ENCODE results near the gene PLXDC2. TPM values are rescaled to one million over a fixed set of nuclear protein-coding genes. Genes with fewer than 3 reads are reported as not detected.
"Not testable (repeated sequence)": the region's sequence is repeated elsewhere in the genome, so short reads cannot be mapped to it uniquely, and the experiment has no call there.

Gene PLXDC2
- total RNA-seq, 1 experiment from 2014 or later: 0.20 TPM

DNA sequence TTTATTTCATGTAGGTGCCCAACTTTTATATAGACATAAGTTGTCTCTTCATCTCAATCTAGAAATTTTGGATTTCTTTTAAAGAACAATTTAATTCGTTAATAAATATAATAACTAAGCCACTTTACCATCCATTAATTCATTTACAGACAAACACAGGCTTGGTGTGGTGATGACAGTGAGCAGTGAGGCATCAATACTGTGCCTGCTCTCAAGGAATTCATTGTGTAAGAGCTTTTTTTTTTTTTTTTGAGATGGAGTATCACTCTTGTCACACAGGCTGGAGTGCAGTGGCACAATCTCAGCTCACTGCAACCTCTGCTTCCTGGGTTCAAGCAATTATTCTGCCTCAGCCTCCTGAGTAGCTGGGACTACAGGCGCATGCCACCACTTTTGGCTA, 185.8 kb downstream of the PLXDC2 start:
- H3K27ac ChIP-seq (ENCODE audit: low read depth, low read length); intact Hi-C loops (cut with micrococcal nuclease); H3K4me1 ChIP-seq (ENCODE audit: control insufficient read depth in 1 of 2, insufficient read depth in 2 of 2, low read length in 2 of 2); H3K27me3 ChIP-seq (ENCODE audit: insufficient read depth, low read length); H3K4me2 ChIP-seq (ENCODE audit: low read length); H3K9ac ChIP-seq (ENCODE audit: low read length); H3K9me2 ChIP-seq (ENCODE audit: insufficient read depth); H3K79me2 ChIP-seq (ENCODE audit: insufficient read depth, low read length); H3K4me3 ChIP-seq (replicated peaks in 1 of 2; ENCODE audit: low read depth in 1 of 2, low read length in 2 of 2); H3K36me3 ChIP-seq (ENCODE audit: control insufficient read depth in 1 of 2, insufficient read depth in 2 of 2, low read length in 2 of 2); CTCF ChIA-PET; H4K20me1 ChIP-seq (ENCODE audit: insufficient read depth); ATAC-seq; POLR2A ChIA-PET; DNase-seq (ENCODE audit: low read depth, low spot score); RAD21 ChIA-PET (ENCODE audit: low non-redundant PET in 1 of 2, low total read pairs in 2 of 2, uncharacterized antibody in 2 of 2, unreplicated experiment in 2 of 2); H2AFZ ChIP-seq (ENCODE audit: low read depth, low read length, poor library complexity, severe bottlenecking); BruUV-seq (replicated peaks): not testable (repeated sequence)
- H3K9me3 ChIP-seq (ENCODE audit: control insufficient read depth in 1 of 2, insufficient read depth in 1 of 2, low read depth in 1 of 2, low read length in 2 of 2): peaks cover 3 to 18% of the 10 kb centered on the region in 2 experiments; a peak in 2 of 4 replicates

DNA sequence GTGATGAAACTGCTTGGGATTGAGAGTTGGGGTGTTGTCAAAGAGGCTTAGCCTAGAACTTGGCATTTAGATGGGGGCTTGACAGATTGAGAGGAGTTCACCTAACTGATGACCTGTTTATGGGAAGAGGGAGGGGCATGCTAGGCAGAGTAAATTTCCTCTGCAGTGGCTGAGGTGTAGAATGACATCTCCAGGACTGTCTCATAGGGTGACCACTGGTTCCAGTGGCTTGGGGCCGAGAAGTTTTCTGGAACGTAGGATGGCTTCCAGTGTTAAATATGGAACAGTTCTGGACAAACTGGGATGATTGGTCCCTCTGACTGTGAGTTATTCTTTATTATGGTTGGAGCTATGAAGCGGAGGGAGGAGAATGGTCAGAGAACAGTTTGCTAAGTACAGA, 186.4 kb downstream of the PLXDC2 start:
- BruUV-seq (replicated peaks): no TSS peak

More for the DNA sequence above, 186.4 kb downstream of the PLXDC2 start:
- Histone ChIP-seq H3K27ac (ENCODE audit: low read depth, low read length) (no peak overlapping the region), H3K79me2 (ENCODE audit: insufficient read depth, low read length) (no peaks in the 10 kb centered on the region), H3K4me3 (replicated peaks in 1 of 2; ENCODE audit: low read depth in 1 of 2, low read length in 2 of 2) (no peak overlapping the region), H3K9me2 (ENCODE audit: insufficient read depth) (no peaks in the 10 kb centered on the region), H4K20me1 (ENCODE audit: insufficient read depth) (no peaks in the 10 kb centered on the region), H3K9me3 (ENCODE audit: control insufficient read depth in 1 of 2, insufficient read depth in 1 of 2, low read depth in 1 of 2, low read length in 2 of 2) (peaks cover 3 to 18% of the 10 kb centered on the region in 2 experiments; a peak in 2 of 4 replicates), H3K4me2 (ENCODE audit: low read length) (no peak overlapping the region), H3K4me1 (ENCODE audit: control insufficient read depth in 1 of 2, insufficient read depth in 2 of 2, low read length in 2 of 2) (no peaks in the 10 kb centered on the region), H3K27me3 (ENCODE audit: insufficient read depth, low read length) (no peaks in the 10 kb centered on the region), H3K9ac (ENCODE audit: low read length) (no peak overlapping the region), H3K36me3 (ENCODE audit: control insufficient read depth in 1 of 2, insufficient read depth in 2 of 2, low read length in 2 of 2) (no peaks in the 10 kb centered on the region), H2AFZ (ENCODE audit: low read depth, low read length, poor library complexity, severe bottlenecking) (no peak overlapping the region)
- ChIA-PET RAD21 (ENCODE audit: low non-redundant PET in 1 of 2, low total read pairs in 2 of 2, uncharacterized antibody in 2 of 2, unreplicated experiment in 2 of 2) (no interaction called here), POLR2A (no interaction called here), CTCF (no interaction called here)
- TF ChIP-seq, protein P1, sequence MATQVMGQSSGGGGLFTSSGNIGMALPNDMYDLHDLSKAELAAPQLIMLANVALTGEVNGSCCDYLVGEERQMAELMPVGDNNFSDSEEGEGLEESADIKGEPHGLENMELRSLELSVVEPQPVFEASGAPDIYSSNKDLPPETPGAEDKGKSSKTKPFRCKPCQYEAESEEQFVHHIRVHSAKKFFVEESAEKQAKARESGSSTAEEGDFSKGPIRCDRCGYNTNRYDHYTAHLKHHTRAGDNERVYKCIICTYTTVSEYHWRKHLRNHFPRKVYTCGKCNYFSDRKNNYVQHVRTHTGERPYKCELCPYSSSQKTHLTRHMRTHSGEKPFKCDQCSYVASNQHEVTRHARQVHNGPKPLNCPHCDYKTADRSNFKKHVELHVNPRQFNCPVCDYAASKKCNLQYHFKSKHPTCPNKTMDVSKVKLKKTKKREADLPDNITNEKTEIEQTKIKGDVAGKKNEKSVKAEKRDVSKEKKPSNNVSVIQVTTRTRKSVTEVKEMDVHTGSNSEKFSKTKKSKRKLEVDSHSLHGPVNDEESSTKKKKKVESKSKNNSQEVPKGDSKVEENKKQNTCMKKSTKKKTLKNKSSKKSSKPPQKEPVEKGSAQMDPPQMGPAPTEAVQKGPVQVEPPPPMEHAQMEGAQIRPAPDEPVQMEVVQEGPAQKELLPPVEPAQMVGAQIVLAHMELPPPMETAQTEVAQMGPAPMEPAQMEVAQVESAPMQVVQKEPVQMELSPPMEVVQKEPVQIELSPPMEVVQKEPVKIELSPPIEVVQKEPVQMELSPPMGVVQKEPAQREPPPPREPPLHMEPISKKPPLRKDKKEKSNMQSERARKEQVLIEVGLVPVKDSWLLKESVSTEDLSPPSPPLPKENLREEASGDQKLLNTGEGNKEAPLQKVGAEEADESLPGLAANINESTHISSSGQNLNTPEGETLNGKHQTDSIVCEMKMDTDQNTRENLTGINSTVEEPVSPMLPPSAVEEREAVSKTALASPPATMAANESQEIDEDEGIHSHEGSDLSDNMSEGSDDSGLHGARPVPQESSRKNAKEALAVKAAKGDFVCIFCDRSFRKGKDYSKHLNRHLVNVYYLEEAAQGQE (IDR thresholded peaks at IDR 0.05; ENCODE audit: low read depth): no peak
- no peak for TF ChIP-seq EZH2phosphoT487 (IDR thresholded peaks at IDR 0.05; ENCODE audit: borderline replicate concordance)
- TF ChIP-seq ZFX (IDR thresholded peaks at IDR 0.05): no peak
- TF ChIP-seq, protein P2, sequence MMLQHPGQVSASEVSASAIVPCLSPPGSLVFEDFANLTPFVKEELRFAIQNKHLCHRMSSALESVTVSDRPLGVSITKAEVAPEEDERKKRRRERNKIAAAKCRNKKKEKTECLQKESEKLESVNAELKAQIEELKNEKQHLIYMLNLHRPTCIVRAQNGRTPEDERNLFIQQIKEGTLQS (IDR thresholded peaks at IDR 0.05): no peak
- intact Hi-C loops (cut with micrococcal nuclease): no loop called here
- ATAC-seq (no peak), DNase-seq (ENCODE audit: low read depth, low spot score) (no peak)

Data from HCT116 (cell line).